GM23338 (cell line): ENCODE results near the gene TOM1L1. TPM values are rescaled to one million over a fixed set of nuclear protein-coding genes. Genes with fewer than 3 reads are reported as not detected.

Experiments used
- ATAC-seq: fragments of 200-7000 bp; cut with Tn5 transposase; 3 replicates; pipeline ENCODE4 v1.9.1; 2020
- DNase-seq: peaks from one replicate; pipeline ENCODE4 v3.0.0-alpha.2; 2015; ENCODE audit warnings: low spot score
- H2AFZ ChIP-seq: fragments of 200-600 bp; sonication (generic); 2 replicates; pipeline ENCODE4 v1.8.0; 2016; ENCODE audit warnings: antibody characterized with exemption, mild to moderate bottlenecking, moderate library complexity
- H3F3A ChIP-seq: fragments of 200-600 bp; sonication (generic); replicated peaks from 2 replicates; pipeline ENCODE4 v1.8.0; 2017; ENCODE audit warnings: antibody characterized with exemption, mixed run types, low read depth
- H3K27ac ChIP-seq: fragments of 200-600 bp; sonication (generic); 2 replicates; pipeline ENCODE4 v1.6.1; 2016; ENCODE audit warnings: low read depth
- H3K27me3 ChIP-seq: fragments of 200-600 bp; sonication (generic); 2 replicates; pipeline ENCODE4 v1.8.0; 2016; ENCODE audit warnings: mild to moderate bottlenecking, mixed run types, moderate library complexity; ENCODE audit not compliant: insufficient read depth
- H3K36me3 ChIP-seq: fragments of 200-600 bp; sonication (generic); 2 replicates; pipeline ENCODE4 v1.8.0; 2016; ENCODE audit warnings: mild to moderate bottlenecking; ENCODE audit not compliant: insufficient read depth
- H3K4me1 ChIP-seq: fragments of 200-600 bp; sonication (generic); 2 replicates; pipeline ENCODE4 v1.8.0; 2016; ENCODE audit warnings: mild to moderate bottlenecking, moderate library complexity; ENCODE audit not compliant: insufficient read depth
- H3K4me2 ChIP-seq: fragments of 200-600 bp; sonication (generic); 2 replicates; pipeline ENCODE4 v1.7.1; 2017; ENCODE audit warnings: mixed run types
- H3K4me3 ChIP-seq: fragments of 200-600 bp; sonication (generic); 2 replicates; pipeline ENCODE4 v1.6.1; 2016; ENCODE audit warnings: mixed run types
- H3K79me2 ChIP-seq: fragments of 200-600 bp; sonication (generic); replicated peaks from 2 replicates; pipeline ENCODE4 v1.8.0; 2017; ENCODE audit warnings: mild to moderate bottlenecking; ENCODE audit not compliant: insufficient read depth
- H3K9me2 ChIP-seq: fragments of 200-600 bp; sonication (generic); 2 replicates; pipeline ENCODE4 v1.8.0; 2017; ENCODE audit not compliant: insufficient read depth
- H4K20me1 ChIP-seq: fragments of 200-600 bp; sonication (generic); replicated peaks from 2 replicates; pipeline ENCODE4 v1.8.0; 2017; ENCODE audit warnings: mild to moderate bottlenecking; ENCODE audit not compliant: insufficient read depth
- H3K27ac Mint-ChIP-seq: 2 replicates; pipeline ENCODE4 v1.8.0; 2020; ENCODE audit warnings: inconsistent platforms, mild to moderate bottlenecking, moderate library complexity, mixed read lengths
- H3K27me3 Mint-ChIP-seq: 3 replicates; pipeline ENCODE4 v1.8.0; 2022; ENCODE audit warnings: low read depth, mild to moderate bottlenecking, moderate library complexity, mixed read lengths, inconsistent platforms; ENCODE audit not compliant: insufficient read depth, poor library complexity
- H3K36me3 Mint-ChIP-seq: 3 replicates; pipeline ENCODE4 v1.8.0; 2021; ENCODE audit warnings: low read depth, mild to moderate bottlenecking, inconsistent platforms, moderate library complexity, mixed read lengths
- H3K4me1 Mint-ChIP-seq: 3 replicates; pipeline ENCODE4 v1.8.0; 2020; ENCODE audit warnings: mild to moderate bottlenecking, inconsistent platforms, mixed read lengths
- H3K4me3 Mint-ChIP-seq: 3 replicates; pipeline ENCODE4 v1.8.0; 2021; ENCODE audit warnings: moderate library complexity, mild to moderate bottlenecking, inconsistent platforms, mixed read lengths
- H3K9me3 Mint-ChIP-seq: 3 replicates; pipeline ENCODE4 v1.8.0; 2020; ENCODE audit warnings: moderate library complexity, mild to moderate bottlenecking, inconsistent platforms, mixed read lengths
- CREB1 ChIP-seq: fragments of 250-450 bp; sonication (Bioruptor Pico); IDR thresholded peaks from 2 replicates; pipeline ENCODE4 v1.5.0; 2020; ENCODE audit warnings: low read depth, mild to moderate bottlenecking, moderate library complexity
- CTCF ChIP-seq, 2 experiments: fragments of 200-600 bp in 1 of 2; sonication (generic) in 1 of 2; conservative IDR thresholded peaks; 2 replicates each; pipeline versions ENCODE4 v1.5.1 to v1.6.1; 2016 to 2017; ENCODE audit warnings: antibody characterized with exemption in 2 of 2, low read depth in 2 of 2, mild to moderate bottlenecking in 2 of 2, moderate library complexity in 1 of 2
- EZH2 ChIP-seq: fragments of 200-600 bp; sonication (generic); IDR thresholded peaks from one replicate; pipeline ENCODE4 v1.8.0; 2017; ENCODE audit warnings: antibody characterized with exemption, mild to moderate bottlenecking, low read depth; ENCODE audit not compliant: unreplicated experiment
- EZH2phosphoT487 ChIP-seq: fragments of 200-600 bp; sonication (generic); IDR thresholded peaks from one replicate; pipeline ENCODE4 v1.8.1; 2018; ENCODE audit warnings: antibody characterized with exemption; ENCODE audit not compliant: unreplicated experiment
- JUNB ChIP-seq: IDR thresholded peaks from one replicate; pipeline ENCODE4 v1.6.1; 2016; ENCODE audit warnings: antibody characterized with exemption; ENCODE audit not compliant: unreplicated experiment
- NANOG ChIP-seq: IDR thresholded peaks from 2 replicates; pipeline ENCODE4 v1.6.1; 2016; ENCODE audit warnings: antibody characterized with exemption, borderline replicate concordance
- POLR2AphosphoS5 ChIP-seq: IDR thresholded peaks from 2 replicates; pipeline ENCODE4 v1.6.1; 2016; ENCODE audit warnings: antibody characterized with exemption, low read depth
- REST ChIP-seq: IDR thresholded peaks from one replicate; pipeline ENCODE4 v1.6.1; 2018; ENCODE audit warnings: antibody characterized with exemption; ENCODE audit not compliant: unreplicated experiment
- STAT1 ChIP-seq: IDR thresholded peaks from one replicate; pipeline ENCODE4 v1.6.1; 2016; ENCODE audit warnings: antibody characterized with exemption; ENCODE audit not compliant: unreplicated experiment
- ZNF114 ChIP-seq: fragments of 250-450 bp; sonication (Bioruptor Pico); IDR thresholded peaks from 2 replicates; pipeline ENCODE4 v1.5.0; 2020; ENCODE audit warnings: mild to moderate bottlenecking, moderate library complexity
- ZNF331 ChIP-seq: fragments of 250-450 bp; sonication (Bioruptor Pico); IDR thresholded peaks from 2 replicates; pipeline ENCODE4 v1.5.0; 2020; ENCODE audit warnings: low read depth, mild to moderate bottlenecking, moderate library complexity
- ZNF462 ChIP-seq: fragments of 250-450 bp; sonication (Bioruptor Pico); IDR thresholded peaks from 2 replicates; pipeline ENCODE4 v1.5.0; 2020; ENCODE audit warnings: mild to moderate bottlenecking, moderate library complexity
- polyA plus RNA-seq: library from polyadenylated mRNA; unstranded; fragments of >200 nt; fragmentation: Nextera tagmentation; extraction: Ambion mirVana; gene quantifications from 2 replicates; pipeline ENCODE4 v1.2.1, GENCODE V29; 2016
- total RNA-seq: library from RNA; depleted of rRNA; stranded (reverse); fragments of >200 nt; shearing (Covaris generic); gene quantifications from 2 replicates; pipeline ENCODE4 v1.2.3, GENCODE V29; 2014
- TF ChIP-seq, protein P1 (sequence below): IDR thresholded peaks from 2 replicates; pipeline ENCODE4 v1.6.1; 2016; ENCODE audit warnings: antibody characterized with exemption

TOM1L1 gene
- total and polyA plus RNA-seq, 2 experiments from 2014 or later = 46.8 to 58.0 TPM

- no peak for DNase-seq
- Histone ChIP-seq H3K27me3 (no peaks in the 10 kb centered on the region), H3K9me2 (no peaks in the 10 kb centered on the region), H3K27ac (no peak overlapping the region), H3K4me3 (peak overlapping the region; percentile 97), H3K36me3 (no peaks in the 10 kb centered on the region; the same call in 1 of the 2 replicates), H2AFZ (no peak overlapping the region), H4K20me1 (0 out of 2 replicates have a peak, but pooled peaks cover 5% of the 10 kb centered on the region), H3K79me2 (peaks cover 92% of the 10 kb centered on the region), H3K4me2 (peak overlapping the region; percentile 99), H3K4me1 (peaks cover 12% of the 10 kb centered on the region; the same call in 1 of the 2 replicates), H3F3A (no peaks in the 10 kb centered on the region)
- peaks cover 15% of the 10 kb centered on the region for H3K36me3 Mint-ChIP-seq
- ATAC-seq = no peak
- H3K4me1 Mint-ChIP-seq = peaks cover 12% of the 10 kb centered on the region
- H3K27ac Mint-ChIP-seq = no peak overlapping the region
- no peak for TF ChIP-seq NANOG
- TF ChIP-seq REST = no peak
- TF ChIP-seq, protein P1, sequence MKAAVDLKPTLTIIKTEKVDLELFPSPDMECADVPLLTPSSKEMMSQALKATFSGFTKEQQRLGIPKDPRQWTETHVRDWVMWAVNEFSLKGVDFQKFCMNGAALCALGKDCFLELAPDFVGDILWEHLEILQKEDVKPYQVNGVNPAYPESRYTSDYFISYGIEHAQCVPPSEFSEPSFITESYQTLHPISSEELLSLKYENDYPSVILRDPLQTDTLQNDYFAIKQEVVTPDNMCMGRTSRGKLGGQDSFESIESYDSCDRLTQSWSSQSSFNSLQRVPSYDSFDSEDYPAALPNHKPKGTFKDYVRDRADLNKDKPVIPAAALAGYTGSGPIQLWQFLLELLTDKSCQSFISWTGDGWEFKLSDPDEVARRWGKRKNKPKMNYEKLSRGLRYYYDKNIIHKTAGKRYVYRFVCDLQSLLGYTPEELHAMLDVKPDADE = no peak
- TF ChIP-seq ZNF462 (CRISPR knock-in tag) = no peak
- TF ChIP-seq EZH2phosphoT487 = no peak
- TF ChIP-seq STAT1 = no peak
- no peak for TF ChIP-seq POLR2AphosphoS5
- TF ChIP-seq JUNB = no peak
- no peak for TF ChIP-seq CREB1 (CRISPR knock-in tag)
- TF ChIP-seq ZNF331 (CRISPR knock-in tag) = no peak
- no peak for TF ChIP-seq EZH2
- no peak for TF ChIP-seq CTCF (conservative IDR thresholded peaks at IDR 0.05; ENCODE audit: low read depth in 2 of 2)
- TF ChIP-seq ZNF114 (CRISPR knock-in tag) = no peak
- no peaks in the 10 kb centered on the region for H3K9me3 Mint-ChIP-seq
- H3K4me3 Mint-ChIP-seq = no peak overlapping the region
- peaks cover 4% of the 10 kb centered on the region for H3K27me3 Mint-ChIP-seq
Measured at GRCh38 chr17:54969658-54970572, 69.3 kb downstream of the TOM1L1 start.
